ENCODE measurements around the gene WWP2. TPM values are rescaled to one million over a fixed set of nuclear protein-coding genes. Genes with fewer than 3 reads are reported as not detected.
"Not testable (repeated sequence)": the region's sequence is repeated elsewhere in the genome, so short reads cannot be mapped to it uniquely, and the experiment has no call there.

WWP2 gene
- 42.0 TPM for total RNA-seq

DNA sequence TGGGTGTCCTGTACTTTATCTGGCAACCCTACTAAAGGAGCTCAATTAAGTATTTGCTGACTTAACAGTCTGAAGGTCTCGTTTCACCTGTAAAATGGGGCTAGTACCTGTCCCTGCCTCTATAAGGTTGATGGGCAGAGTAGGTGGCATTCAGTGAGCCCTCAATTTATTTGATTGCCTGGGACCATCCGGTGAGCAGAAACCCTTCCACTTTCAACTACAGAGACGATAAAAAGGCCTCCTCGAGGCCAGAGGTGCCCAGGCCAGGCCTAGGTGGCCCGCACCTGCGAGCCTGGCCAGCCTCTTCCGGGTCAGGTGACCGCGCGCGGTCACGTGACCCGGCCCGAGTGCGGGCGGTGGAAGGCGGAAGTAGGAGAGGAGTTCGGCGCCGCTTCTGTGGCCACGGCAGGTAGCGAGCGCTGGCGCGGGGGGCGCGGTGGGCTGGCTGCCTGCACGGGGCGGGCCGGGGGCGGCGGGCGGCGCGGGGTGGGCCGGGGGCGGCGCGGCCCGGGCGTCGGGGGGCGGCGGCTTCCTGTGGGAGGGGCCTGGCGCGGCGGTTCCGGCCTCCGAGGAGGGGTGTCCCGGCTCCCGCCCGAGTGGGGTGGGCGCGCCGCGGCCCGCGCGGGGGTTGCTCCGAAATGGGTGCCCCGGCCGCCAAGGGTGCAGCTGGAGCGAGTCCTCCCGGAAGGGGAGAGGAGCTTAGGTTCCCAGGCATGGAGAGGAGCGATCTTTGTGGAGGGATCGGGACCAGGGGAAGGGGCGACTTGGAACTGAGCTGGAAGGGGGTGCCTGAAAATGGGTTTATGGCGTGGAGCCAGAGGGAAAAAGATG, at the start of gene WWP2:
WWP2 (plus strand) TSS at position 350 of the 831 bp plus-strand sequence. CDS start 24,679 bp downstream, outside the sequence.
- DNase-seq (ENCODE audit: low read depth in 2 of 3, low spot score in 2 of 3) = peak; percentile 69 to 90 (median 87)

DNA sequence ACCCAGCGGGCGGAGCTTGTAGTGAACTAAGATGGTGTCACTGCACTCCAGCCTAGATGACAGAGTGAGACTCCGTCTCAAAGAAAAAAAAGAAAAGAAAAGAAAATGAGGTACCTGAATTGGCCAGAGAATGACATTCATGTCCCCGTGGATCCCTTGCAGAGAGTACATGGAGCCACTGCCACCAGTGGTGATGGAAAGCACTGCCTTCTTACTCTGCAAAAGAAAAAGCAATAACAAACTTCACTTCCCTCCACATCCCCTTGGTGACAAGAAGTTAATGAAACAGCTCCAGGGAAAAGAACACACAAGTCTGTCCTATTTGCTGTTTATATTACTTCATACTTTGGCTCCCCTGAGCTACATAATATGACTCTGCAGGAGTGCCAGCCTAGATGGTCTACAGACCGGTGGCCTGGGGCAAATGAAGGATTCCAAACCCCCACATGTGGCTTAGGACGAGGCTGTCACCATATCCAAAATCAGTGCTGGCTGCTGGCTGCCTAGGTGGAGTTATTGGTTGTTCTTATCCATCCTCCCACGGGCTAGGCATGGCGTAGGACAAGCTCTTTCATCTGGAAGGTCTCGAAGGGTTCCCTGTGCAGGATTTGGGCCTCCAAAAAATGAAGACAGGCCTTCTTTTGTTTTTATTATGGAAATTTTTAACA, 49.1 kb upstream of the WWP2 start:
- no peak for DNase-seq (ENCODE audit: low read depth in 2 of 3, low spot score in 2 of 3)

DNA sequence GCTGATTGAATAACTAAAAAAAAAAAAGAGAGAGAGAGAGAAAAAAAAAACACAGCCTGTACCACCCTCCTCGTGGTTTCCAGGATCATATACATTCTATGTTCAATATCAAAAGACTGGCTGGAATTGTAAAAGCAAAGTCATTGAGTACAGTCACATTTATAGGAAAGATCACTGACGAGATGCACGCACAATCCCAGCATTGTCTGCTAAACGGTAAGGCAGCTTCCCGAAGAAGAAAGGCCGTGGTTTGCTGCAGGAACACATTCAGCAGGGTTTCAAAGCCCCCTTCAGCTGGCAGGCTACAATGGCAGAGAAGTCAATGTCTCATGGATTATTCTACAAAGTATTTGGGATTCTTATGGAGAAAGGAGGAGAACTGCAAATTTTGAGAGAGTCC, 45.1 kb upstream of the WWP2 start:
- no peak for DNase-seq (ENCODE audit: low read depth in 2 of 3, low spot score in 2 of 3)

DNA sequence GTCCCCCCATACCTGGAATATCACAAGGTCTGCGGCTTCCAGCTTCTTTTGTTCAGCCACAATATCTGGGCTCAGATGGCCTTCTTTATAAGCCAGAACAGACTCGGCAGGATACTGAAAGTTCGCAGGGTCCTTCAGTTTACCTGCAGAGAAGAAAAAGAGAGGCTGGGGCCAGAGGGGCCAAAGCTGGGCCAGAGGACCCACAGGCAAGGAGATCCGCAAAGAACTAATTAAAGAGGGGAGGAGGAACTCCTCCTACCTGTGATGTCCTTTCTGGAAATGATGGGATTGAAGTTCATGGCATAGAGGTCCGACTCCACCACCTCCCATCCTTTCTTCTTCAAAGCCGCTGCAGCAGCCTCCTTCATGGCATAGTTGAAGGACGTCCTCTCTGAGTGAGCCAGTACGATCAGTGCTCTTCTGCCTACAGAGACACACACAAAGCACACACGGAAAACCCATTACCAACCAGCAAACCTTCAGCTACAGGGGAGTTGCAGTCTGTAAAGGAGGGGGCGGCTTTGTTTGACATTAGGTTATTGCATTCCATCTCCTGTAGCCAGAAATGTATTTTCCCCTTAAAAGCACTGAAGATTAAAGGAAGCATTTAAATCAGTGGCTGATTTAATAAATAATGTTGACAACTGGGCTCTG, 43.9 kb upstream of the WWP2 start:
- no peak for DNase-seq (ENCODE audit: low read depth in 2 of 3, low spot score in 2 of 3)

DNA sequence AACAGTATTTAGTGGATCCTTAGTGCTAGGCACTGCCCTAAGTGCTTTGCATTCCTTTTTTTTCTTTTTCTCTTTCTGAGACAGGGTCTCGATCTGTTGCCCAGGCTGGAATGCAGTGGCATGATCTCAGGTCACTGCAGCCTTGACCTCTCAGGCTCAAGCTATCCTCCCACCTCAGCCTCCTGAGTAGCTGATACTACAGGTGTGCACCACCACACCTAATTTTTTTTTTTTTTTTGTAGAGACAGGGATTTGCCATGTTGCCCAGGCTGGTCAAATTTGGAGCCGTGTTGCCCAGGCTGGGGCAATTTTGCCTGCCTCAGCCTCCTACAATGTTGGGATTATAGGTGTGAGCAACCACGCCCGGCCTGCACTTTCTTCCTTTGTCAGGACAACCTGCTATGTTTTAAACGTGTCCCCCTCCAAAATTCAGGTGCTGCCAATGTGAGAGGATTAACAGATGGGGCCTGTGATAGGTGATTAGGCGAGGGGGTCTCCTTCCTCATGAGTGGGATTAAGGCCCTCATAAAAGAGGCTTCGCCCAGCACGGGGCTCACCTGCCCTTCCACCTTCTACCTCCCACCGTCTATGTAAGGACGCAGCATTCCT, 41.2 kb upstream of the WWP2 start:
- DNase-seq (ENCODE audit: low read depth in 2 of 3, low spot score in 2 of 3) = no peak

DNA sequence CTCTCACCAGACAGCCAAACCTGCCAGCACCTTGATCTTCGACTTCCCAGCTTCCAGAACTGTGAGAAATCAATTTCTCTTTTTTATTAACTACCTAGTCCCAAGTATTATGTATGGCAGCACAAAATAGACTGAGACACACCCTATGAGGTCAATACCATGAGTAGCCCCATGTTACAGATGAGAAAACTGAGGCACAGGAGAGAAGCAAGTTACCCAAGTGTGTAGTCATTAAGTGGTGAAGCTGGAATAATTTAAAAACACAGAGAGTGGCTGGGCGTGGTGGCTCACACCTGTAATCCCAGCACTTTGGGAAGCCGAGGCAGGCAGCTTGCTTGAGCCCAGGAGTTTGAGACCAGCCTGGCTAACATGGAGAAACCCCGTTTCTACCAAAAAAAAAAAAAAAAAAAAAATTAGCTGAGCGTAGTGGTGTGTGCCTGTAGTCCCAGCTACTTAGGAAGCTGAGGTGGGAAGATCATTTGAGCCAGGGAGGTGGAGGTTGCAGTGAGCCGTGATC, 40.6 kb upstream of the WWP2 start:
- no peak for DNase-seq (ENCODE audit: low read depth in 2 of 3, low spot score in 2 of 3)

DNA sequence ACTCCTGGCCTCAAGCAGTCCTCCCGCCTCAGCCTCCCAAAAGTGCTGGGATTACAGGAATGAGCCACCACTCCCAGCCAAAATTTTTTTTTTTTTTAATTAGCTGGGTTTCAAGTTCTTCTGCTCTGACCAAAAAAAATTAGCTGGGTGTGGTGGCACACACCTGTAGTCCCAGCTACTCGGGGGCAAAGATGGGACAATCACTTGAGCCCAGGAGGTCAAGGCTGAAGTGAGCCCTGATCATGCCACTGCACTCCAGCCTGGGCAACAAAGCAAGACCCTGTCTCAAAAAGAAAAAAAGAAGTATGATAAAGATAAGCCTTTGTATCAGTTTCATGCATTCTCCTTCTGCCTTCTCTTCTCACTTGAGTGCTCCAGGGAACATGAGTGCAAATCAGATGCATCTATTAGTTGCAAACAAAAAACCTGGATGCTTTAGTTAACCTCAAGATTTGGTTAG, 37.7 kb upstream of the WWP2 start:
- DNase-seq (ENCODE audit: low read depth in 2 of 3, low spot score in 2 of 3) = no peak

DNA sequence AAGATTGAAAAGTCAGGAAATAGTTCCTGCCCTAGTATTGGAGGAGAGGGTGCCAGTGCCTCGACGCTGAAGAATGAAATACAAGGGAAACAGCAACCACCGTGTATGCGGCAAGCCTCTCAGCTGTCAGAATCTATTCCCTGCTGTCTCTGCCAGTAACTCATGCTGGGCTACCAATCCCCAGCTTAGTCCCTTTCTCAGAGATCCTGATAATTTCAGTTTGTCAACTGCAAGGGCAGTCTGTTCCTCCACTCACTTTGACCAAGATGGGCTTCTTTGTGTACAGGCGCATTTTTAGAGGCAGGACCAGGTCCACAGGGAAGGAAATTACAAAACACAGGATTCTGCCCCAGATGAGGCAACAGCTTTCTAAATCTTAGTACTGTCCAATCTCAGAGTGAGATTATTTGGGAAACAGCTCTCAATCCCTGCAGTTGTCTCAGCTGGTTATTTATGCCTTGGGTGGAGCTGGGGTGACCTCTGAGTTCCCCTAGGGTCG, 37.1 kb upstream of the WWP2 start:
- no peak for DNase-seq (ENCODE audit: low read depth in 2 of 3, low spot score in 2 of 3)

DNA sequence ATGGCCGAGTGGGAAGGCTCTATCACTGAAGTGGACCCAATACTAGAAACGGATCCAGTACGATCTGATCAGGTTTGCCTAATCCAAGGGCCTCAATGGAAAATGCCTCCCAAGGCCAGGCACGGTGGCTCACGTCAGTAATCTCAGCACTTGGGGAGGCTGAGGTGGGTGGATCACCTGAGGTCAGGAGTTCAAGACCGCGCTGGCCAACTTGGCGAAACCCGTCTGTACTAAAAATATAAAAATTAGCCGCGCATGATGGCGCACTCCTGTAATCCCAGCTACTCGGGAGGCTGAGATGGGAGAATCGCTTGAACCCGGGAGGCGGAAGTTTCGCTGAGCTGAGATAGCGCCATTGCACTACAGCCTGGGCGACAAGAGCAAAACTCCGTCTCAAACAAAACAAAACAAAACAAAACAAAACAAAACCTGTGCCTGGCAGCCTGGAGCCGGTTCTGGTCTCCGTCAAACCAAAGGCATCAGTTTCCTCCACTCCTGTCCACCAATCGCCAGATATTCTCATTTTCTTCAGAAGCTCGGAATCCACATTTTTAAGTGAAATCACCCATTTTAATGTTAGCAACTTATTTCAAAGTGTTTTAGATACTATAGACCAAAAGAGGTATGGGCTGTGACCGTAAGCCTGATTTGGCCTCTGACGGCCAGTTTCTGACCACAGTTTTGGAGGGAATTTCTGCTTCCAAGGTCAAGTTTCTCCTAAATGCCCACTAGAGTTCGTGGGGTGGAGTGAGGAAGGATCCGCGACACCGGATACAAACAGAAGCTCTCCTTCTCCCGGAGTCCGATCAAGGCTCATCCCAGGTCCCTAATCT, 36.4 kb upstream of the WWP2 start:
- no peak for DNase-seq (ENCODE audit: low read depth in 2 of 3, low spot score in 2 of 3)

DNA sequence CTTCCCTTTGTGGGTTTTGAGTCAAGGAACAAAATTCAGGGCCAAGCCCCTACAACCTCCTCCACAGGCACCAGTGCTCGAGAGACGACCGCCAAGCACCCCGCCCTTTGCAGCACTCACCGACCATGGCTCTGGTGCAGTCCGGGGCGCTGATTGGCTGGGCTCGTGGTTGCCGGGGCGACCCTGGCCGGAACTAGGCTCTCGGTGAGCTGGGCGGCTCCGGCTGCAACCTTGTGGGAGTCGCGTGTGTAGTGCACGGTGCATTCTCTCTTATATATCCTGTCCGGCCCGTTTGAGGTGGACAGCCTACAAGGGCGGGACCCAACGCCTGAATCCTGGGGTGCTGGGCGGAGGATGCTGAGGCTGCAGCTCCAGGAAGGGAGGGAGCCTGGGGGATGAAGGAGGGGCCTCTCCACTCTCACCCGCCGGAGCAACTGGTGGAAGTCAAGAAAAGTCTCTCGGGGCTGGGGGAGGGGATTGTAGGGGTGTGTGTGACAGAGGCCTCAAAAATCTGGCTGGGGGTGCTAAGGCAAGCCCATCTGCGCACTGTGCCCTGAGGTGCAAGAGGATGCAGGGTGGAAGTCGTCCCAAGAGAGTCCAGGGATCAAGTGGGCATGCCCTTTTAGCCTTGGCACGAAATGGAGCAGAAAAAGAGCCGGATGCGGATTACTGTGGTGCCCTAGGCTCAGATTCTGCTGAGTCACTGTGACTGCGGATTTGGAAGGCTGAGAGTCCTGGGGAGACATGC, 35.6 kb upstream of the WWP2 start, which contains the start of gene NQO1:
NQO1 (minus strand) TSS at position 248 of the 748 bp plus-strand sequence; CDS start at position 127, 121 bp downstream.
- peak; percentile 40 to 93 (median 91) for DNase-seq (ENCODE audit: low read depth in 2 of 3, low spot score in 2 of 3)

DNA sequence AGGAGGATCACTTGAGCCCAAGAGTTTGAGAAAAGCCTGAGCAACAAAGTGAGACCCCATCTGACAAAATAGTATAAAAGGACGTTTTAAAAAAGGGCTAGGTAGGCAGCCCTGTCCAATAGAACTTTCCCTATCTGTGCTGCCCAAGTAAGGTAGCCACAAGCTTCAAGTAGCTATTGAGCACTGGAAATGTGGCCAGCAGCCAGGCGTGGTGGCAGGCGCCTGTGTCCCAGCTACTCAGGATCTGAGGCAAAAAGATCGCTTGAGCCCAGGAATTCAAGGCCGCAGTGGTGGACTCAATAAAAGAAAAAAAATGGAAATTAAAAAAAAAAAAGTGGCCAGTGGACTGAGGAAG, 34.2 kb upstream of the WWP2 start:
- no peak for DNase-seq (ENCODE audit: low read depth in 2 of 3, low spot score in 2 of 3)

DNA sequence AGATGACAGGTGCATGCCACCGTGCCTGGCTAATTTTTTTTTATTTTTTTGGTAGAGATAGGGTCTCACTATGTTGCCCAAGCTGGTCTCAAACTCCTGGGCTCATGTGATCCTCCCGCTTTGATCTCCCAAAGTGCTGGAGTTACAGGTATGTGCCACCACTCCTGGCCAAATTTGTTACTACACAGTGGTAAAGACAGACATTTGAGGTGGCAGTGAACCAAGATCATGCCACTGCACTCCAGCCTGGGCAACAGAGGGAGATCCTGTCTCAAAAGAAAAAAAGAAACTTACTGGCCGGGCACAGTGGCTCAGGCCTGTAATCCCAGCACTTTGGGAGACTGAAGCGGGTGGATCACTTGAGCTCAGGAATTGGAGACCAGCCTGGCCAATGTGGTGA, 33.1 kb upstream of the WWP2 start:
- not testable (repeated sequence) for DNase-seq (ENCODE audit: low read depth in 2 of 3, low spot score in 2 of 3)

DNA sequence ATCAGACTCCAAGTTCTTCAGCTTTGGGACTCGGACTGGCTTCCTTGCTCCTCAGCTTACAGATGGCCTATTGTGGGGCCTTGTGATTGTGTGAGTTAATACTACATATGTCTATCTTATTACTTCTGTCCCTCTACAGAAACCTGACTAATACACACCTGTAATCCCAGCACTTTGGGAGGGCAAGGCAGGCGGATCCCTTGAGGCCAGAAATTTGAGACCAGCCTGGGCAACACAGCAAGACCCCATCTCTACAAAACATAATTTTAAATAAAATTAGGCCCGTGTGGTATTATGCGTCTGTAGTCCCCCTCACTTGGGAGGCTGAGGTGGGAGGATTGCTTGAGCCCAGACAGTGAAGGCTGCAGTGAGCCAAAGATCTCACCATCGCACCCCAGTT, 30.9 kb upstream of the WWP2 start:
- DNase-seq (ENCODE audit: low read depth in 2 of 3, low spot score in 2 of 3) = not testable (repeated sequence)

DNA sequence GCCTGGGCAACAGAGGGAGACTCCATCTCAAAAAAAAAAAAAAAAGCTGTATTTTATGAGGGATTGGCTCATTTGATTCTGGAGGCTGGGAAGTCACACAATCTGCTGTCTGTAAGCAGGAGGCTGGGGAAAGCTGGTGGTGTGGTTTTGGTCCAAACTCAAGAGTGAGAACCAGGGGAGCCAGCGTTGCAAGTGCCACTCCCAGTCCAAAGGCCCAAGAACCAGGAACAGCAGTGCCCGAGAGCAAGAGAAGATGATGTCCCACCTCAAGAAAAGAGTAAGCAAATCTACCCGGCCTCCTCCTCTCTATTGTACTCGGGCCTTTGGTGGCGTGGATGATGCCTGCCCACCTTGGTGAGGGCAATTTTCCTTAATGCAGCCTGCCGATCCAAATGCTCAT, 30.0 kb upstream of the WWP2 start:
- no peak for DNase-seq (ENCODE audit: low read depth in 2 of 3, low spot score in 2 of 3)

DNA sequence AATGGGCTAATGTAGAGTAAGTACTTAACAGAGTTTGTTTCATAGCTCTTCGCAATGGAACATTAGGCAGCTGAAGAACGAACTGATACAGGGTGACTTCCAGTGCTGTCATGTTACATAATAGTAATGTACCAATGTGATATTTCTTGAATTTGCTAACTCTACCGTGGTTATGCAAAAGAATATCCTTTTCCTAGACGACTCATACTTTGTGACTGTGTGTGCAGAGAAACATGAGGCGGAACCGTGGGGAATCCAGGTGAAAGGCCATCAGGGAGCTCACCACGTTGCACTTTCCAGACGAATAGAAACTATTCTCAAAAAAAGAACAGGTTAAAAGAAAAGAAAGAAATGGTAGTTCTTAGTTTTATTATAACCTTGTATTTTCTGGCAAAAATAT, 20.6 kb upstream of the WWP2 start:
- no peak for DNase-seq (ENCODE audit: low read depth in 2 of 3, low spot score in 2 of 3)

DNA sequence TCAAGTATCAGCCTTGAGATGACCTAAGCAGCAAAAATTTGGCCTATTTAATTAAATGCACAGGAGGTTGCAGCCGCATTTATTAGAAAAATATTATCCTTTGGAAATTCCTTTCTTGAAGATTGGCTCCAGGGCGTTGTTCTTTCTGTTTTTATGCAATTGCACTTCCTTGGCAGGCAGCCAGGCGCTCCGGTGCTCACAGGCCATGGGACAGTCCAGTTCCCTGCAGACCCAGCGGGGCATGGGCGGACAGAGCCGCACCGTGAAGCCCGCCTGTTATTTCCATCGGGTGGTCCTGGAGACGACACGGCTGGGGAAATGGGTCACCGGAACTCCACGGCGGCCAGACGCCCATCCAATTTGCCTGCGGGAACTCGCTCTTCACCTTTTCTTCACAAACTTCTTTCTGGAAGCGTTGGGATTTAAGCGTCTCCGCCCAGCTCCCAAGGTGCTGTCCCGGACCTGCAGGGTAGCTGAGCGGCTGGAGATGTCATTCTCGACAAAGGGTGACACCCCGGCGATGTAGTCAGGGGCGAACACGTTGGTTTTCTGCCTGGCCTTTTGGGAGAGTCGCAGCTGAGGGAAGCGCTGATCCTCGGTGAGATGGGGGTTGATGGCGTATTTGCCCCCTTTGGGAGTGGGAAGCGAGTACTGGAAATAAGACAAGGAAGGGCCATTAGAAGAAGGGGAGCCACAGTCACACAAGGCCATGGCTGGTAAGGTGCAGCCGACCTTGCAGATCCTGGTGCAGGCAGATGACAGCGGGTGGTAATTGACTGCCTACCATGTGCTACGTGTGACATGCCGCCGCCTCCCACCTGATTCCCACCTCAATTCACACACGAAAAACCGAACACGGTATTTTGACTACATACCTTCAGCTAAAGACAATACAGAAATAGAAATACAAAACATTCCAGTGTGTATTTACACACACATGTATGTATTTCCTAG, 19.9 kb upstream of the WWP2 start:
- DNase-seq (ENCODE audit: low read depth in 2 of 3, low spot score in 2 of 3) = no peak

DNA sequence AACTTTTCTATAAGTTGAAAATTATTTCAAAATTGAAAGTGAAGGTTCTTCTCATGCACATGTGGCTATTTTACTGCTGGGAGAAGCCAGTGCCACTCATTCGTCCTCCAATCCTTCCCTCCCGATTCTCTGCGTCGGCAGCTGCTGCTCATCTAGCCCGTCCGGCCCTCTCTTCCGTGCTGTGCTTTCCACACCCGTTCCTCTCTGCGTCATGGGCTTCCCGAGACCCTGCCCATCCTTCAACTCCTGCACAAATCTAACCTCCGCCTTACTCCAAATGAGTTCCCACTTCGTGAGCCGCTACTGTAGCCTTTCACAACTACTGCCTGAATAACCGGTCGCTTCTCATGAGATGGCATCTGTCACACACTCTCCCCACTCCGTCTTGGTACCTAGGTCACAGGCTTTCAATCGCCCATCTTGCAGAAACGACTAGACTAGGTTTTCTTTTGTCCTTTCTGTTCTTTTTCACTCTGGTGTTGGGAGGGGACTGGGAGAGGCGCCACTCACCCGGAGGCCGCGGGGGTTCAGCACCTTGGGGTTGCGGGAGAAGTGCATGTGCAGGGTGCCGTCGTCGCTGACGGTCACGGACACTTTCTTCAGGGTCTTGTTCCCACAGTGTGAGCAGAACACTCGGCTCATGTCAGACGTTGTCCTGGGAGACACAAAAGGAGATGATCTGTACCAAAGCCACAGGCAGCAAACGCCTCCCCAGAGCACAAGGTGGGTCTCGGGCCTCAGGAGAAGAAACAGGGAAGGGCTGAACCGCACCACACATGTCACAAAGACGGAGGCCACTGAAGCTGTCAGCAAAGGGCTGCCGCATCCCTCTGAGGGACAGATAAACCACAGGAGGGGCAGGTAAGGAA, 17.5 kb upstream of the WWP2 start:
- DNase-seq (ENCODE audit: low read depth in 2 of 3, low spot score in 2 of 3) = no peak

All from hematopoietic multipotent progenitor cell (in vitro differentiated cells).